K562 (cell line): ENCODE data around the gene DEPDC1B. TPM values are rescaled to one million over a fixed set of nuclear protein-coding genes. Genes with fewer than 3 reads are reported as not detected.

Experiments
- ATAC-seq: fragments of 200-7000 bp; cut with Tn5 transposase; 3 replicates; pipeline ENCODE4 v1.9.1; 2020; ENCODE audit warnings: moderate library complexity
- BruUV-seq: library from RNA; stranded (reverse); fragments of 400-500 nt; replicated peaks from 2 replicates; lab custom pipeline; 2021; lab: Mats Ljungman, UMichigan
- CTCF ChIA-PET: fragments of 300-600 bp; formaldehyde crosslinking; extraction: SDS; loops from one replicate; lab custom pipeline; 2021; ENCODE audit warnings: low intra/inter-chr PET ratio; lab: Yijun Ruan, JAX
- POLR2A ChIA-PET: fragments of 300-600, 350-650 bp; sonication (Branson Sonifier 250); formaldehyde crosslinking; extraction: SDS; loops from one replicate; lab custom pipeline; 2021; ENCODE audit warnings: antibody characterized with exemption, inconsistent platforms; lab: Yijun Ruan, JAX
- DNase-seq, 4 experiments: peaks; one replicate each; pipeline versions ENCODE4 v3.0.0 to v3.0.0-alpha.2; 2011 to 2018; ENCODE audit warnings: low spot score in 3 of 4, mixed read lengths in 3 of 4; ENCODE audit errors: extremely low read depth in 1 of 4
- FAIRE-seq: peaks from 2 replicates; lab custom pipeline; 2011; peaks lifted over from hg19 to GRCh38; lab: Jason Lieb, UNC
- H2AFZ ChIP-seq: 2 replicates; pipeline ENCODE4 v1.6.0; 2011; ENCODE audit warnings: low read depth, low read length, control low read depth, inconsistent platforms
- H3K27ac ChIP-seq: fragments of 200-600 bp; 3 replicates; pipeline ENCODE4 v1.8.0; 2011; ENCODE audit warnings: low read depth, mild to moderate bottlenecking, control low read depth, inconsistent platforms, low read length, moderate library complexity, mixed read lengths; ENCODE audit errors: extremely low read depth
- H3K27me3 ChIP-seq, 2 experiments: fragments of 300-600 bp in 1 of 2; 2 replicates in 1 of 2; 3 replicates in 1 of 2; pipeline versions ENCODE4 v1.6.0 to v1.8.0; 2011; ENCODE audit warnings: inconsistent platforms in 2 of 2, low read length in 2 of 2, mild to moderate bottlenecking in 1 of 2, mixed read lengths in 1 of 2, moderate library complexity in 1 of 2; ENCODE audit not compliant: control insufficient read depth in 2 of 2, insufficient read depth in 2 of 2
- H3K36me3 ChIP-seq: fragments of 300-600 bp; 3 replicates; pipeline ENCODE4 v1.8.0; 2011; ENCODE audit warnings: mild to moderate bottlenecking, low read length, inconsistent platforms; ENCODE audit not compliant: control insufficient read depth, insufficient read depth
- H3K4me1 ChIP-seq, 2 experiments: fragments of 200-600 bp in 1 of 2; replicated peaks in 1 of 2; 2 replicates in 1 of 2; 3 replicates in 1 of 2; pipeline versions ENCODE4 v1.5.1 to v1.8.0; 2011; ENCODE audit warnings: inconsistent platforms in 2 of 2, low read length in 2 of 2, mild to moderate bottlenecking in 1 of 2, mixed read lengths in 1 of 2, moderate library complexity in 1 of 2; ENCODE audit not compliant: control insufficient read depth in 2 of 2, insufficient read depth in 2 of 2
- H3K4me2 ChIP-seq: 2 replicates; pipeline ENCODE4 v1.6.1; 2011; ENCODE audit warnings: low read length, control low read depth, inconsistent platforms, mixed read lengths; ENCODE audit not compliant: insufficient read depth
- H3K4me3 ChIP-seq: fragments of 200-600 bp; sonication (generic), shearing (Covaris generic); 2 replicates; pipeline ENCODE4 v1.5.1; 2016; ENCODE audit warnings: control low read depth, inconsistent platforms
- H3K79me2 ChIP-seq: fragments of 200-600 bp; 3 replicates; pipeline ENCODE4 v1.8.0; 2011; ENCODE audit warnings: low read length, inconsistent platforms; ENCODE audit not compliant: control insufficient read depth, insufficient read depth
- H3K9ac ChIP-seq, 2 experiments: 2 replicates each; pipeline versions ENCODE4 v1.6.0 to v1.6.1; 2011; ENCODE audit warnings: low read depth in 2 of 2, low read length in 2 of 2, control low read depth in 1 of 2, inconsistent platforms in 1 of 2, mild to moderate bottlenecking in 1 of 2, mixed read lengths in 1 of 2; ENCODE audit not compliant: insufficient read depth in 1 of 2
- H3K9me1 ChIP-seq: one replicate; pipeline ENCODE4 v1.6.0; 2011; ENCODE audit warnings: inconsistent platforms, mild to moderate bottlenecking, low read length, moderate library complexity; ENCODE audit not compliant: control insufficient read depth, insufficient read depth
- H3K9me3 ChIP-seq: replicated peaks from 2 replicates; pipeline ENCODE4 v1.5.1; 2011; ENCODE audit warnings: low read depth, low read length, inconsistent platforms; ENCODE audit not compliant: control insufficient read depth, insufficient read depth
- H4K20me1 ChIP-seq: replicated peaks from 2 replicates; pipeline ENCODE4 v1.6.1; 2011; ENCODE audit warnings: low read length, inconsistent platforms, mixed read lengths; ENCODE audit not compliant: control insufficient read depth, insufficient read depth
- DIDO1 ChIP-seq: fragments of 450-650 bp; IDR thresholded peaks from 2 replicates; pipeline ENCODE4 v1.6.1; 2016; ENCODE audit warnings: low read depth, missing biosample characterization, missing genetic modification characterization
- WGBS: fragments of 100-300 bp; shearing (Covaris generic); methylation state at CpG from one replicate; pipeline ENCODE4 v1.1.6; 2016; ENCODE audit warnings: low coverage, mixed read lengths; ENCODE audit not compliant: insufficient coverage; ENCODE audit errors: missing lambda C conversion rate; 5-methylcytosine and 5-hydroxymethylcytosine counted together
- in situ Hi-C: fragments of 300-500 bp; cut with MboI; formaldehyde crosslinking; loops from 4 replicates; pipeline ENCODE4 v1.15.0; 2018; ENCODE audit warnings: inconsistent platforms, mixed read lengths
- intact Hi-C: fragments of 100-400 bp; cut with micrococcal nuclease; formaldehyde crosslinking; loops from 2 replicates; pipeline ENCODE4 v1.14.2; 2022
- polyA plus RNA-seq, 8 experiments: library from polyadenylated mRNA; depleted of rRNA in 4 of 8; stranded (reverse) in 5 of 8; unstranded in 3 of 8; fragments of >200 nt; fragmentation: Nextera tagmentation in 2 of 8; fragmentation: Illumina TruSeq in 1 of 8; extraction: Ambion mirVana in 2 of 8; extraction: Trizol in 1 of 8; gene quantifications; 2 replicates each; pipeline versions ENCODE4 v1.2.1 to v1.2.3, GENCODE V29; 2011 to 2014; ENCODE audit warnings: inconsistent platforms in 1 of 8, missing spikeins in 1 of 8
- total RNA-seq, 7 experiments: library from RNA; depleted of rRNA in 6 of 7; stranded (reverse); fragments of >200 nt in 6 of 7; fragmentation: Illumina TruSeq in 2 of 7; extraction: Trizol in 2 of 7; gene quantifications; 2 replicates each; pipeline versions ENCODE4 v1.2.1 to v1.2.3, GENCODE V29; 2011 to 2021; ENCODE audit warnings: low replicate concordance in 1 of 7
- TF ChIP-seq, protein P1 (sequence below): fragments of 200-600 bp; sonication (generic); IDR thresholded peaks from one replicate; pipeline ENCODE4 v1.6.1; 2012; ENCODE audit warnings: mild to moderate bottlenecking, low read depth, low read length, inconsistent platforms
- TF ChIP-seq, protein P2 (sequence below): fragments of 250-450 bp; sonication (Bioruptor Pico); IDR thresholded peaks from 2 replicates; pipeline ENCODE4 v1.5.0; 2021; ENCODE audit warnings: mild to moderate bottlenecking, moderate library complexity

Gene DEPDC1B
- total and polyA plus RNA-seq, 9 of the 15 experiments (the other 6 are each of a cell fraction or from before 2014, with no cell fraction given) = 36.0 to 67.2 (median 44.5) TPM

DNA sequence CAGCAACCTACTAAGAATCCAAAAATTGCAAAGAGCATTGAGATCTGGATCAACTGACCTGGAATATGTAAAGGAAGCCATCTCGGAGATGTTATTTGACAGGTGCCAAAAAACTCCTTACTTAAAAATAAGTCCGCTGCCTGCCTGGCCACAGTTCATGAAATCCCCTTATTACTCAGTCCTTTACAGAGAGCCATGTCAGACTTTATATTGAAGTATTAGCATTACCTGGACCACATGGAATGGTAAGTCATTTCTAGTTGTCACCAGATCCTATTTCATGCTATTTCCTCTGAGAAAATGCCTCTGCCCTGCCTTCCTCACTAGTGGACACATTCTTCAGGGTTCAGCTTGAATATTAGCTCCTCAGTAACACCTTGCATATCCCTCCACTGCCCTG is 115.7 kb downstream of the DEPDC1B start:
- Histone ChIP-seq H3K36me3 (no peaks in the 10 kb centered on the region; the same call in 2 of the 3 replicates), H2AFZ (no peak overlapping the region), H3K4me1 (no peaks in the 10 kb centered on the region), H3K27ac (no peak overlapping the region), H4K20me1 (no peaks in the 10 kb centered on the region), H3K9me1 (no peaks in the 10 kb centered on the region), H3K27me3 (no peaks in the 10 kb centered on the region), H3K79me2 (no peaks in the 10 kb centered on the region), H3K9ac (no peak overlapping the region), H3K9me3 (no peaks in the 10 kb centered on the region), H3K4me2 (no peak overlapping the region), H3K4me3 (no peak overlapping the region)
- DNase-seq (no peak), ATAC-seq (no peak; the same call in 2 of the 3 replicates), FAIRE-seq (no peak)
- CTCF ChIA-PET = no interaction called here
- in situ Hi-C loops = no loop called here
- intact Hi-C loops = loop anchor here (10.0 kb wide), 1 partner anchor 770 kb away; no protein-coding TSS in a partner anchor
- no TSS peak for BruUV-seq
- 62% methylated on average over 2 of the region's 2 CpGs for WGBS
- POLR2A ChIA-PET = interaction anchor here (0.6 kb wide), 1 partner anchor 345 kb away, joined by 3 read pairs; no protein-coding TSS in a partner anchor
- TF ChIP-seq, protein P1, sequence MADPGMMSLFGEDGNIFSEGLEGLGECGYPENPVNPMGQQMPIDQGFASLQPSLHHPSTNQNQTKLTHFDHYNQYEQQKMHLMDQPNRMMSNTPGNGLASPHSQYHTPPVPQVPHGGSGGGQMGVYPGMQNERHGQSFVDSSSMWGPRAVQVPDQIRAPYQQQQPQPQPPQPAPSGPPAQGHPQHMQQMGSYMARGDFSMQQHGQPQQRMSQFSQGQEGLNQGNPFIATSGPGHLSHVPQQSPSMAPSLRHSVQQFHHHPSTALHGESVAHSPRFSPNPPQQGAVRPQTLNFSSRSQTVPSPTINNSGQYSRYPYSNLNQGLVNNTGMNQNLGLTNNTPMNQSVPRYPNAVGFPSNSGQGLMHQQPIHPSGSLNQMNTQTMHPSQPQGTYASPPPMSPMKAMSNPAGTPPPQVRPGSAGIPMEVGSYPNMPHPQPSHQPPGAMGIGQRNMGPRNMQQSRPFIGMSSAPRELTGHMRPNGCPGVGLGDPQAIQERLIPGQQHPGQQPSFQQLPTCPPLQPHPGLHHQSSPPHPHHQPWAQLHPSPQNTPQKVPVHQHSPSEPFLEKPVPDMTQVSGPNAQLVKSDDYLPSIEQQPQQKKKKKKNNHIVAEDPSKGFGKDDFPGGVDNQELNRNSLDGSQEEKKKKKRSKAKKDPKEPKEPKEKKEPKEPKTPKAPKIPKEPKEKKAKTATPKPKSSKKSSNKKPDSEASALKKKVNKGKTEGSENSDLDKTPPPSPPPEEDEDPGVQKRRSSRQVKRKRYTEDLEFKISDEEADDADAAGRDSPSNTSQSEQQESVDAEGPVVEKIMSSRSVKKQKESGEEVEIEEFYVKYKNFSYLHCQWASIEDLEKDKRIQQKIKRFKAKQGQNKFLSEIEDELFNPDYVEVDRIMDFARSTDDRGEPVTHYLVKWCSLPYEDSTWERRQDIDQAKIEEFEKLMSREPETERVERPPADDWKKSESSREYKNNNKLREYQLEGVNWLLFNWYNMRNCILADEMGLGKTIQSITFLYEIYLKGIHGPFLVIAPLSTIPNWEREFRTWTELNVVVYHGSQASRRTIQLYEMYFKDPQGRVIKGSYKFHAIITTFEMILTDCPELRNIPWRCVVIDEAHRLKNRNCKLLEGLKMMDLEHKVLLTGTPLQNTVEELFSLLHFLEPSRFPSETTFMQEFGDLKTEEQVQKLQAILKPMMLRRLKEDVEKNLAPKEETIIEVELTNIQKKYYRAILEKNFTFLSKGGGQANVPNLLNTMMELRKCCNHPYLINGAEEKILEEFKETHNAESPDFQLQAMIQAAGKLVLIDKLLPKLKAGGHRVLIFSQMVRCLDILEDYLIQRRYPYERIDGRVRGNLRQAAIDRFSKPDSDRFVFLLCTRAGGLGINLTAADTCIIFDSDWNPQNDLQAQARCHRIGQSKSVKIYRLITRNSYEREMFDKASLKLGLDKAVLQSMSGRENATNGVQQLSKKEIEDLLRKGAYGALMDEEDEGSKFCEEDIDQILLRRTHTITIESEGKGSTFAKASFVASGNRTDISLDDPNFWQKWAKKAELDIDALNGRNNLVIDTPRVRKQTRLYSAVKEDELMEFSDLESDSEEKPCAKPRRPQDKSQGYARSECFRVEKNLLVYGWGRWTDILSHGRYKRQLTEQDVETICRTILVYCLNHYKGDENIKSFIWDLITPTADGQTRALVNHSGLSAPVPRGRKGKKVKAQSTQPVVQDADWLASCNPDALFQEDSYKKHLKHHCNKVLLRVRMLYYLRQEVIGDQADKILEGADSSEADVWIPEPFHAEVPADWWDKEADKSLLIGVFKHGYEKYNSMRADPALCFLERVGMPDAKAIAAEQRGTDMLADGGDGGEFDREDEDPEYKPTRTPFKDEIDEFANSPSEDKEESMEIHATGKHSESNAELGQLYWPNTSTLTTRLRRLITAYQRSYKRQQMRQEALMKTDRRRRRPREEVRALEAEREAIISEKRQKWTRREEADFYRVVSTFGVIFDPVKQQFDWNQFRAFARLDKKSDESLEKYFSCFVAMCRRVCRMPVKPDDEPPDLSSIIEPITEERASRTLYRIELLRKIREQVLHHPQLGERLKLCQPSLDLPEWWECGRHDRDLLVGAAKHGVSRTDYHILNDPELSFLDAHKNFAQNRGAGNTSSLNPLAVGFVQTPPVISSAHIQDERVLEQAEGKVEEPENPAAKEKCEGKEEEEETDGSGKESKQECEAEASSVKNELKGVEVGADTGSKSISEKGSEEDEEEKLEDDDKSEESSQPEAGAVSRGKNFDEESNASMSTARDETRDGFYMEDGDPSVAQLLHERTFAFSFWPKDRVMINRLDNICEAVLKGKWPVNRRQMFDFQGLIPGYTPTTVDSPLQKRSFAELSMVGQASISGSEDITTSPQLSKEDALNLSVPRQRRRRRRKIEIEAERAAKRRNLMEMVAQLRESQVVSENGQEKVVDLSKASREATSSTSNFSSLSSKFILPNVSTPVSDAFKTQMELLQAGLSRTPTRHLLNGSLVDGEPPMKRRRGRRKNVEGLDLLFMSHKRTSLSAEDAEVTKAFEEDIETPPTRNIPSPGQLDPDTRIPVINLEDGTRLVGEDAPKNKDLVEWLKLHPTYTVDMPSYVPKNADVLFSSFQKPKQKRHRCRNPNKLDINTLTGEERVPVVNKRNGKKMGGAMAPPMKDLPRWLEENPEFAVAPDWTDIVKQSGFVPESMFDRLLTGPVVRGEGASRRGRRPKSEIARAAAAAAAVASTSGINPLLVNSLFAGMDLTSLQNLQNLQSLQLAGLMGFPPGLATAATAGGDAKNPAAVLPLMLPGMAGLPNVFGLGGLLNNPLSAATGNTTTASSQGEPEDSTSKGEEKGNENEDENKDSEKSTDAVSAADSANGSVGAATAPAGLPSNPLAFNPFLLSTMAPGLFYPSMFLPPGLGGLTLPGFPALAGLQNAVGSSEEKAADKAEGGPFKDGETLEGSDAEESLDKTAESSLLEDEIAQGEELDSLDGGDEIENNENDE = no peak
- TF ChIP-seq, protein P2, sequence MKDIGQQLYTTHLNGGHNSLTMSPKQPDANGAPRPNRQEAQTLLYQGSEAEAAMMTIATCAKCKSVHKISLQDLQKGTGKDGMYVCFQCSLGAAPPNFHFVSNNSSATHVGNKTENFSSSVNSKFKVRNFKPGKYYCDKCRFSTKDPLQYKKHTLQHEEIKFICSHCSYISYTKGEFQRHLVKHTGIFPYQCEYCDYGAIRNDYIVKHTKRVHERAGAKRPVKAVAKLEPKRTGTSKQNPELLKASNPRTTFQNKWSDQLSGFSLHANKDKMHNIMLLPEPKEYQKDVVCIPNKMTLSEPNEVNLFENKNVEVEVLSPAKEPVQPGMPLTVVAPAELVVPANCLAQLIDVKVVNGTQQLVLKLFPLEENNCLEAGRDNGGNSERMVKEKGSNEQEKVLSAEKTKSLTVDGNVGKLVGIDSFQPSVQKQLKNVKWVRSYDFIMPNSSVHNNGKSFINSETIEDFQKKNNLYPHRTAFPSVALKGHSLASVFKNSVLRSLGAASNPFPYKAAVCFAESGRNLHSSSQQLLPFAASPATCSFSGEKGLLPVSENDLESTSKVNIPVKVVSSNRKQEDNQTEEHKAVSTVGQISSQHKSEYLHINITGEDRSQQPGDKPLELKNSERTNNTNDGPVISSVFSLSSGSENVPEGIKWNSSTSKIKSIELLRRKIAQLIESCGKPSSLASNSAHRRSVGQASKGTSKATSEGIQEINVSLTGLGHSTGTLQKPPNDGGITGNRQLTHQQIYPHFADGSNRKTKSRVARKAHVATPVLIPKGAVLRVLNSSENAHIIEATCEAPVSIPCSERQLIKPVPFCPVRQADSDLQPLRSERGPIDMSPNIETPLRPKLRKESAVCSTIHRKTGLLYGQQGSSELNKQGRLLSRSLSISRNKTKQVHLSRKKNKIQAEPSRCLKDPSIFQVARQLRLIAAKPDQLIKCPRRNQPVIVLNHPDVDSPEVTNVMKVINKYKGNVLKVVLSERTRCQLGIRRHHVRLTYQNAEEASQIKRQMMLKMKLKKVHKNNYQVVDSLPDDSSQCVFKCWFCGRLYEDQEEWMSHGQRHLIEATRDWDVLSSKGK (CRISPR knock-in tag) = no peak
- no peak for TF ChIP-seq DIDO1 (tag)
